ENCODE results near the gene C4orf33.

C4orf33 gene

DNA sequence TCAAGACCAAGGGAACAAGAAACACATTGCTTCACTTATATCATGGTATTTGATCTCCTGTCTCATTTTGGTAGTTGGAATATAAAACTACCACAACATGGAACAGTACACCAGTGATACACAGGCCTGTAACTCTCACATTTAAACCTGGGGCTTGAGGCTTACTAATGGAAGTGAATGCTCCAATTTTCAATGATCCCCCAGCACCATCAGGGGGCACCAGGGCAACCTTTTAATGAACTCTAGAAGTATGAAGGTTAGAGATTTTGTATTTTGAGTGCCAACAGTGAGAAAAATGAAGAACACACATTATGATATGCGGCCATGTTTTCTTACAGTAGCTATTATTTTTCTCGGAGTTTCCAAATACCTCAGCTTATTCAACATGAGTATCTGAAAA, 50.7 kb downstream of the C4orf33 start:
- H3K27ac ChIP-seq: no peak overlapping the region
- TF ChIP-seq, protein P1, sequence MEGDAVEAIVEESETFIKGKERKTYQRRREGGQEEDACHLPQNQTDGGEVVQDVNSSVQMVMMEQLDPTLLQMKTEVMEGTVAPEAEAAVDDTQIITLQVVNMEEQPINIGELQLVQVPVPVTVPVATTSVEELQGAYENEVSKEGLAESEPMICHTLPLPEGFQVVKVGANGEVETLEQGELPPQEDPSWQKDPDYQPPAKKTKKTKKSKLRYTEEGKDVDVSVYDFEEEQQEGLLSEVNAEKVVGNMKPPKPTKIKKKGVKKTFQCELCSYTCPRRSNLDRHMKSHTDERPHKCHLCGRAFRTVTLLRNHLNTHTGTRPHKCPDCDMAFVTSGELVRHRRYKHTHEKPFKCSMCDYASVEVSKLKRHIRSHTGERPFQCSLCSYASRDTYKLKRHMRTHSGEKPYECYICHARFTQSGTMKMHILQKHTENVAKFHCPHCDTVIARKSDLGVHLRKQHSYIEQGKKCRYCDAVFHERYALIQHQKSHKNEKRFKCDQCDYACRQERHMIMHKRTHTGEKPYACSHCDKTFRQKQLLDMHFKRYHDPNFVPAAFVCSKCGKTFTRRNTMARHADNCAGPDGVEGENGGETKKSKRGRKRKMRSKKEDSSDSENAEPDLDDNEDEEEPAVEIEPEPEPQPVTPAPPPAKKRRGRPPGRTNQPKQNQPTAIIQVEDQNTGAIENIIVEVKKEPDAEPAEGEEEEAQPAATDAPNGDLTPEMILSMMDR (conservative IDR thresholded peaks at IDR 0.05): no peak

DNA sequence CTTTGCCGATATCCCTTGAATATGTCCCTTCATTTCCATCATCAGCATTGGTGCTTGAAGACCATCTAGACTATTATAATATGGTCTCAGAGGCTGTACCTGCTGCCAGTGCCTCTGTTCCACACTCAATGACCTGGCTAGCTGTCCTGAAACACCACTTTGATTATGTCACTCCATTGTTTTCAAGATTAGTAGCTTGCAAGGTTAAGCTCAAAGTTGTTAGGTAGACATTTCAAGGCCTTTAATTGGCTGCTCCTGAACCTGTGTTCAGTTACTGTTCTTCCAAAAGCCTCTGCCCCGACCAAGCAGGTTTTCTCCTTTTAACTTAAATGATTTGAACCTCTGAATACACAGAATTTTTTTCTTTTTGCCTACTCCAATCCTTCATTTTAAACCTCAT, 52.9 kb downstream of the C4orf33 start:
- H3K27ac ChIP-seq: no peak overlapping the region
- TF ChIP-seq, protein P1 (conservative IDR thresholded peaks at IDR 0.05): no peak

DNA sequence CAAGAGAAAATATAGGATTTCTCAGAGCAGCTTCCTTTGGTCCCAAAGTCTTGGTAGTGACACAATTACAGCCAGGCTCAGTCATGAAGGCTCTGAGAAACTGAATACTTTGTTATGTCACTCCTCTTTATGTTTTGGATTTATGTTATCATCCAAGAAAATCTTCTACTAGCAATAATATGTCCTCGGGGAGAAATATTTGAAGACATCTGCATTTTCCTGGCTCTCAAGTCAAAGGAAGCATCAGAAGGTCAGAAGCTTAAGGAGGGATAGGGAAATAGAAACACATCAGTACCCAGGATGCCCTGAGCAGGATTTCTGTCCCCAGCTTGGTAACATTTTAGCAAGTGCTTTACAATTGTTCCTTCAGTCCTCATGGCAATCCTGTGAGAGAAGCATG, 54.0 kb downstream of the C4orf33 start:
- H3K27ac ChIP-seq: no peak overlapping the region
- TF ChIP-seq, protein P1 (conservative IDR thresholded peaks at IDR 0.05): no peak

DNA sequence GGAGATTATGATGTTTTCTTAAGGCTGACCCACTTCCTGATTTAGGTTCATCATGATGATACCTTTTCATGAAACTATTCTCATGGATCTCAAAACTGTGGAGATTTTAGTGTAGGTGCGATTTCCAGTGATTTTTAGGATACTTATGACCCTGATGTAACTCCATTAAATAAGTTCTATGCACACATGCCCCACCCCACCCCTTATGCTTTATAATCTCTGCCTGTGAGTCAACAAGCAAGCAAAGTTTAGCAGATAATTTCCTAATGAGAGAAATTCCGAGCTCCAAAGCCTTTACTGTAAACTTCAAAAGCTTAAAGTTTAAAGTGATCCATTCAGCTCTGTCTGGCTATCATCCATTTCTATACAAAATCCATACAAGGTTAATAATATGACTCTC, 56.4 kb downstream of the C4orf33 start:
- TF ChIP-seq, protein P1 (conservative IDR thresholded peaks at IDR 0.05): no peak
- H3K27ac ChIP-seq: no peak overlapping the region

DNA sequence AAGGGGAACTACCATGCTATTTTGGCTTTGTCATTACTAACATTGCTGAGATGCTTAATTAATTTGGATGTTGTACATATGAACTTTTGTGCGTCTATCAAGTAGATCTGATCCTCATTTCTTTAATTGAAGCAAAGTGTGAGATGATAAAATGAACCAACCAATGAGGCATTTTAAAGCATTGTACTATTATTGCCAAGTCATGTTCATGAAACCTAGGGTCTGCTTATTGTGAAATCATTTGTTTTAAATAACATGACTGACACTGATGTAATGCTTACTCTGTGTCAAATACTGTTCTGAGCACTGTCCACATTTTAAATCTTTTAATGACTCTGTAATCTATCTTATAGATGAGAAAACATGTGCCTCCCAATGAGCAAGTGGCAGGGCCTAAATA, 57.7 kb downstream of the C4orf33 start:
- TF ChIP-seq, protein P1 (conservative IDR thresholded peaks at IDR 0.05): no peak
- H3K27ac ChIP-seq: no peak overlapping the region

DNA sequence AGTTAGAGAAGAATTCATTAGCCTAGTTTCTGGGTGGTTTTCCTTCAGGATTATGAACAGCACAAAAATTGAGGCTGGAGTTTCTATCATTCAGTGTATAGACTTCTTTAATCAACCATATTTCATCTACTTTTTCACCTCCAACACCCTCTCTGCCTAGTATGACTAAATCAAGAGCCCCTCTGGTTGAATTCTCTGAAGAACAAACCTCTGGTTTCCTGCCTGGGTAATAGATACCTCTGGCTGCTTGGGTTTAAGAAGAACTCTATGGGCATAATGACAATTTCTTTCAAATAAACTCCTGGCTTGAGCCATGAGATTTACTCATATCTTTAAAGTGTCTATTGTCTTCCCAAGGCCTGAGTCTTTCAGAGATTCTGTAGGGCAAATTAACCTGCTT, 66.5 kb downstream of the C4orf33 start:
- TF ChIP-seq, protein P1 (conservative IDR thresholded peaks at IDR 0.05): no peak
- no peak overlapping the region for H3K27ac ChIP-seq

DNA sequence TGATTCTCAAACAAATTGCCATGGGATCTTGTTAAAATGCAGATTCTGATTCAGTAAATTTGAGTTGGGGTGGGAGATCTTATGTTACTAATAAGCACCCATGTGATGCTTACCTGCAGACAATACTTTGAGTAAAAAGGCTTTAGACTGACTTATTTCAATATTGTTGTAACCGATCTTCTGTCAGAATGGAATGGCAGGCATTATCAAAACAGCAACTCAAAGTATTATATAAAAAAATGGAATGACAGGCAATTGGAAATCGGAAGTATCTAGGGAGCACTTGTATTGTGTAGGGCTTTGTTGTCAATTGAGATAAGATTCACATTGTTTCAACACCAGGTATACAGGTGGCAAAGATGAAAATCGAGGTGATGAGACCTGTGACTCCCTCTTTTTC, 67.5 kb downstream of the C4orf33 start:
- no peak overlapping the region for H3K27ac ChIP-seq
- TF ChIP-seq, protein P1 (conservative IDR thresholded peaks at IDR 0.05): no peak

DNA sequence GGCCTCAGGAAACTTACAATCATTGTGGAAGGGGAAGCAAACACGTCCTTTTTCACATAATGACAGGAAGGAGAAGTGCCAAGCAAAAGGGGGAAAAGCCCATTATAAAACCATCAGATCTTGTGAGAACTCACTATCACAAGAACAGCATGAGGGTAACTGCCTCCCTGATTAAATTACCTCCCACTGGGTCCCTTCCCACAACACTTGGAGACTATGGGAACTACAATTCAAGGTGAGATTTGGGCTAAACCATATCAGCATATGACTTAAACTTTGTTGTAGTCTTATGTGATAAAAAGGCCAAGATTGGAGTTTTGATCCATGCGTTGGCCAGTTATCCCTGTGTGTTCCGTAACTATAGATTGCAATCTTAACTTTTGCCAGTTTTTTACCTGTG, 68.3 kb downstream of the C4orf33 start:
- no peak overlapping the region for H3K27ac ChIP-seq
- TF ChIP-seq, protein P1 (conservative IDR thresholded peaks at IDR 0.05): no peak

Data from VCaP (cell line).